ENCODE results near the gene TSC22D2. TPM values are rescaled to one million over a fixed set of nuclear protein-coding genes. Genes with fewer than 3 reads are reported as not detected.

The TSC22D2 gene
- total and polyA plus RNA-seq, 11 donors = 11.5 to 55.8 (median 22.6) TPM

GRCh38 chr3:150385296-150386242, 22.5 kb upstream of the TSC22D2 start:
- intact Hi-C loops (cut with DNase I) = no loop called here
- ATAC-seq = no peak
- H3K36me3 ChIP-seq = no peaks in the 10 kb centered on the region
- peak overlapping the region in 1 of 12 donors; percentile 29 for H3K4me3 ChIP-seq
- 73 to 82% (median 74%) methylated on average over 6 of the region's 6 CpGs for WGBS, 4 donors
- no peaks in the 10 kb centered on the region for H3K27me3 ChIP-seq
- TF ChIP-seq POLR2A (IDR thresholded peaks at IDR 0.05) = no peak
- TF ChIP-seq CTCF (IDR thresholded peaks at IDR 0.05) = no peak
- DNase-seq = no peak
- H3K9me3 ChIP-seq = no peaks in the 10 kb centered on the region
- H3K4me1 ChIP-seq = peaks cover 0 to 23% (median 14%) of the 10 kb centered on the region in 12 donors
- peak overlapping the region in 1 of 12 donors; percentile 16 for H3K27ac ChIP-seq

- ATAC-seq = peak in 1 of 4 donors; percentile 52
- intact Hi-C loops (cut with DNase I) = no loop called here
- no peak for TF ChIP-seq CTCF (IDR thresholded peaks at IDR 0.05)
- TF ChIP-seq POLR2A (IDR thresholded peaks at IDR 0.05) = no peak
These were observed 19.3 kb upstream of the TSC22D2 start for GRCh38 chr3:150388498-150389418.

GRCh38 chr3:150390087-150390486, 18.0 kb upstream of the TSC22D2 start:
- Histone ChIP-seq H3K27me3 (no peaks in the 10 kb centered on the region), H3K4me3 (no peak overlapping the region), H3K36me3 (no peaks in the 10 kb centered on the region), H3K9me3 (no peaks in the 10 kb centered on the region), H3K4me1 (peaks cover 0 to 18% (median 12%) of the 10 kb centered on the region in 12 donors), H3K27ac (no peak overlapping the region)
- ATAC-seq (no peak), DNase-seq (no peak)
- TF ChIP-seq POLR2A (IDR thresholded peaks at IDR 0.05) (no peak), CTCF (IDR thresholded peaks at IDR 0.05) (no peak)
- intact Hi-C loops (cut with DNase I) = no loop called here

More at GRCh38 chr3:150388498-150389418, 19.3 kb upstream of the TSC22D2 start:
- Histone ChIP-seq H3K9me3 (no peaks in the 10 kb centered on the region), H3K4me3 (no peak overlapping the region), H3K4me1 (peaks cover 0 to 23% (median 14%) of the 10 kb centered on the region in 12 donors), H3K27me3 (no peaks in the 10 kb centered on the region), H3K27ac (peak overlapping the region in 4 of 12 donors; percentile 1 to 35 (median 12)), H3K36me3 (no peaks in the 10 kb centered on the region)
- WGBS, 4 donors = 51 to 62% (median 54%) methylated on average over 5 of the region's 5 CpGs
- DNase-seq = no peak

- H3K4me3 ChIP-seq = no peak overlapping the region
- no peaks in the 10 kb centered on the region for H3K36me3 ChIP-seq
- DNase-seq (no peak), ATAC-seq (no peak)
- H3K27me3 ChIP-seq = no peaks in the 10 kb centered on the region
- intact Hi-C loops (cut with DNase I) = no loop called here
- no peak for TF ChIP-seq POLR2A (IDR thresholded peaks at IDR 0.05)
- TF ChIP-seq CTCF (IDR thresholded peaks at IDR 0.05) = no peak
- H3K4me1 ChIP-seq = peaks cover 0 to 18% (median 12%) of the 10 kb centered on the region in 12 donors
- H3K27ac ChIP-seq = no peak overlapping the region
- H3K9me3 ChIP-seq = no peaks in the 10 kb centered on the region
These were observed 16.9 kb upstream of the TSC22D2 start for GRCh38 chr3:150391161-150391560.
